ENCODE results near the gene AFF3. TPM values are rescaled to one million over a fixed set of nuclear protein-coding genes. Genes with fewer than 3 reads are reported as not detected.

The AFF3 gene
- total and polyA plus RNA-seq, 7 experiments from 2014 or later = 3.0 to 24.1 (median 19.8) TPM

GRCh38 chr2:99989905-99990304 is 152.5 kb downstream of the AFF3 start:
- Mint-ChIP-seq H3K4me3 (no peak overlapping the region), H3K27ac (no peak overlapping the region), H3K36me3 (peaks cover 0 to 11% (median 3%) of the 10 kb centered on the region in 5 donors), H3K4me1 (peaks cover 0 to 2% (median 0%) of the 10 kb centered on the region in 7 donors), H3K9me3 (no peaks in the 10 kb centered on the region), H3K27me3 (no peaks in the 10 kb centered on the region)
- ATAC-seq (no peak), DNase-seq (no peak)
- no peak overlapping the region for H3K4me3 ChIP-seq (ENCODE audit: low read length)
- intact Hi-C loops (cut with micrococcal nuclease) = no loop called here
- H3K36me3 ChIP-seq (ENCODE audit: control insufficient read depth in 2 of 3, insufficient read depth in 3 of 3, low read length in 3 of 3) = no peaks in the 10 kb centered on the region
- H3K4me1 ChIP-seq (ENCODE audit: control insufficient read depth in 2 of 2, insufficient read depth in 2 of 2, low read length in 2 of 2) = no peaks in the 10 kb centered on the region
- ChIA-PET CTCF (no interaction called here), POLR2A (no interaction called here)
- no peaks in the 10 kb centered on the region for H3K9me3 ChIP-seq (ENCODE audit: control insufficient read depth in 2 of 3, low read length in 3 of 3)
- no peaks in the 10 kb centered on the region for H3K27me3 ChIP-seq (ENCODE audit: control insufficient read depth in 2 of 2, insufficient read depth in 2 of 2, low read length in 2 of 2)
- no peak overlapping the region for H3K27ac ChIP-seq (ENCODE audit: low read depth, low read length)

GRCh38 chr2:99988599-99988998 is 153.8 kb downstream of the AFF3 start:
- peaks cover 0 to 2% (median 0%) of the 10 kb centered on the region in 7 donors for H3K4me1 Mint-ChIP-seq
- no peaks in the 10 kb centered on the region for H3K36me3 ChIP-seq (ENCODE audit: control insufficient read depth in 2 of 3, insufficient read depth in 3 of 3, low read length in 3 of 3)
- H3K27me3 Mint-ChIP-seq = no peaks in the 10 kb centered on the region
- no peaks in the 10 kb centered on the region for H3K9me3 Mint-ChIP-seq
- ATAC-seq (no peak), DNase-seq (no peak)
- H3K4me3 ChIP-seq (ENCODE audit: low read length) = no peak overlapping the region
- ChIA-PET POLR2A (no interaction called here), CTCF (no interaction called here)
- H3K4me3 Mint-ChIP-seq = no peak overlapping the region
- H3K27me3 ChIP-seq (ENCODE audit: control insufficient read depth in 2 of 2, insufficient read depth in 2 of 2, low read length in 2 of 2) = no peaks in the 10 kb centered on the region
- H3K4me1 ChIP-seq (ENCODE audit: control insufficient read depth in 2 of 2, insufficient read depth in 2 of 2, low read length in 2 of 2) = no peaks in the 10 kb centered on the region
- H3K27ac Mint-ChIP-seq = no peak overlapping the region
- H3K9me3 ChIP-seq (ENCODE audit: control insufficient read depth in 2 of 3, low read length in 3 of 3) = no peaks in the 10 kb centered on the region
- H3K36me3 Mint-ChIP-seq = peaks cover 0 to 11% (median 3%) of the 10 kb centered on the region in 5 donors
- intact Hi-C loops (cut with micrococcal nuclease) = no loop called here
- H3K27ac ChIP-seq (ENCODE audit: low read depth, low read length) = no peak overlapping the region

GRCh38 chr2:99987160-99987559 is 155.2 kb downstream of the AFF3 start:
- DNase-seq = no peak
- Histone ChIP-seq H3K27me3 (ENCODE audit: control insufficient read depth in 2 of 2, insufficient read depth in 2 of 2, low read length in 2 of 2) (no peaks in the 10 kb centered on the region), H3K36me3 (ENCODE audit: control insufficient read depth in 2 of 3, insufficient read depth in 3 of 3, low read length in 3 of 3) (no peaks in the 10 kb centered on the region), H3K4me3 (ENCODE audit: low read length) (no peak overlapping the region), H3K9me3 (ENCODE audit: control insufficient read depth in 2 of 3, low read length in 3 of 3) (no peaks in the 10 kb centered on the region), H3K4me1 (ENCODE audit: control insufficient read depth in 2 of 2, insufficient read depth in 2 of 2, low read length in 2 of 2) (no peaks in the 10 kb centered on the region), H3K27ac (ENCODE audit: low read depth, low read length) (no peak overlapping the region)
- no peak for ATAC-seq
- Mint-ChIP-seq H3K4me3 (no peak overlapping the region), H3K27me3 (no peaks in the 10 kb centered on the region), H3K36me3 (peaks cover 1 to 24% (median 5%) of the 10 kb centered on the region in 5 donors), H3K9me3 (no peaks in the 10 kb centered on the region), H3K4me1 (peaks cover 0 to 2% (median 0%) of the 10 kb centered on the region in 7 donors), H3K27ac (no peak overlapping the region)
- ChIA-PET POLR2A (no interaction called here), CTCF (no interaction called here)
- intact Hi-C loops (cut with micrococcal nuclease) = no loop called here

- Mint-ChIP-seq H3K4me3 (no peak overlapping the region), H3K27ac (no peak overlapping the region), H3K4me1 (peaks cover 0 to 2% (median 0%) of the 10 kb centered on the region in 7 donors), H3K36me3 (peaks cover 0 to 20% (median 6%) of the 10 kb centered on the region in 5 donors), H3K27me3 (no peaks in the 10 kb centered on the region), H3K9me3 (no peaks in the 10 kb centered on the region)
- H3K36me3 ChIP-seq (ENCODE audit: control insufficient read depth in 2 of 3, insufficient read depth in 3 of 3, low read length in 3 of 3) = no peaks in the 10 kb centered on the region
- no peak for ATAC-seq
- H3K4me3 ChIP-seq (ENCODE audit: low read length) = no peak overlapping the region
- H3K9me3 ChIP-seq (ENCODE audit: control insufficient read depth in 2 of 3, low read length in 3 of 3) = no peaks in the 10 kb centered on the region
- DNase-seq = no peak
- no peaks in the 10 kb centered on the region for H3K27me3 ChIP-seq (ENCODE audit: control insufficient read depth in 2 of 2, insufficient read depth in 2 of 2, low read length in 2 of 2)
- POLR2A ChIA-PET = no interaction called here
- intact Hi-C loops (cut with micrococcal nuclease) = no loop called here
- no peaks in the 10 kb centered on the region for H3K4me1 ChIP-seq (ENCODE audit: control insufficient read depth in 2 of 2, insufficient read depth in 2 of 2, low read length in 2 of 2)
- CTCF ChIA-PET = no interaction called here
- no peak overlapping the region for H3K27ac ChIP-seq (ENCODE audit: low read depth, low read length)
These were observed 157.4 kb downstream of the AFF3 start for GRCh38 chr2:99984799-99985515.

- ATAC-seq = no peak
- Mint-ChIP-seq H3K4me1 (no peaks in the 10 kb centered on the region), H3K4me3 (no peak overlapping the region), H3K27ac (no peak overlapping the region), H3K9me3 (no peaks in the 10 kb centered on the region), H3K36me3 (peaks cover 0 to 27% (median 6%) of the 10 kb centered on the region in 5 donors), H3K27me3 (no peaks in the 10 kb centered on the region)
- Histone ChIP-seq H3K36me3 (ENCODE audit: control insufficient read depth in 2 of 3, insufficient read depth in 3 of 3, low read length in 3 of 3) (no peaks in the 10 kb centered on the region), H3K9me3 (ENCODE audit: control insufficient read depth in 2 of 3, low read length in 3 of 3) (no peaks in the 10 kb centered on the region), H3K4me3 (ENCODE audit: low read length) (no peak overlapping the region), H3K27me3 (ENCODE audit: control insufficient read depth in 2 of 2, insufficient read depth in 2 of 2, low read length in 2 of 2) (no peaks in the 10 kb centered on the region), H3K27ac (ENCODE audit: low read depth, low read length) (no peak overlapping the region), H3K4me1 (ENCODE audit: control insufficient read depth in 2 of 2, insufficient read depth in 2 of 2, low read length in 2 of 2) (no peaks in the 10 kb centered on the region)
- ChIA-PET POLR2A (no interaction called here), CTCF (no interaction called here)
- intact Hi-C loops (cut with micrococcal nuclease) = no loop called here
- DNase-seq = no peak
These were observed 159.6 kb downstream of the AFF3 start for GRCh38 chr2:99982744-99983143.

- ATAC-seq (no peak), DNase-seq (no peak)
- Histone ChIP-seq H3K27me3 (ENCODE audit: control insufficient read depth in 2 of 2, insufficient read depth in 2 of 2, low read length in 2 of 2) (no peaks in the 10 kb centered on the region), H3K4me1 (ENCODE audit: control insufficient read depth in 2 of 2, insufficient read depth in 2 of 2, low read length in 2 of 2) (no peaks in the 10 kb centered on the region), H3K36me3 (ENCODE audit: control insufficient read depth in 2 of 3, insufficient read depth in 3 of 3, low read length in 3 of 3) (no peaks in the 10 kb centered on the region), H3K9me3 (ENCODE audit: control insufficient read depth in 2 of 3, low read length in 3 of 3) (no peaks in the 10 kb centered on the region), H3K4me3 (ENCODE audit: low read length) (no peak overlapping the region), H3K27ac (ENCODE audit: low read depth, low read length) (no peak overlapping the region)
- H3K9me3 Mint-ChIP-seq = no peaks in the 10 kb centered on the region
- no peak overlapping the region for H3K27ac Mint-ChIP-seq
- H3K4me1 Mint-ChIP-seq = no peaks in the 10 kb centered on the region
- ChIA-PET POLR2A (no interaction called here), CTCF (no interaction called here)
- intact Hi-C loops (cut with micrococcal nuclease) = no loop called here
- no peaks in the 10 kb centered on the region for H3K27me3 Mint-ChIP-seq
- no peak overlapping the region for H3K4me3 Mint-ChIP-seq
- H3K36me3 Mint-ChIP-seq = peaks cover 0 to 27% (median 6%) of the 10 kb centered on the region in 5 donors
These were observed 160.6 kb downstream of the AFF3 start for GRCh38 chr2:99981840-99982239.

GRCh38 chr2:99980176-99980575 is 162.2 kb downstream of the AFF3 start:
- no peaks in the 10 kb centered on the region for H3K36me3 ChIP-seq (ENCODE audit: control insufficient read depth in 2 of 3, insufficient read depth in 3 of 3, low read length in 3 of 3)
- no peaks in the 10 kb centered on the region for H3K9me3 ChIP-seq (ENCODE audit: control insufficient read depth in 2 of 3, low read length in 3 of 3)
- no peaks in the 10 kb centered on the region for H3K27me3 Mint-ChIP-seq
- no peaks in the 10 kb centered on the region for H3K4me1 Mint-ChIP-seq
- H3K27ac ChIP-seq (ENCODE audit: low read depth, low read length) = no peak overlapping the region
- ChIA-PET CTCF (no interaction called here), POLR2A (no interaction called here)
- intact Hi-C loops (cut with micrococcal nuclease) = no loop called here
- H3K4me1 ChIP-seq (ENCODE audit: control insufficient read depth in 2 of 2, insufficient read depth in 2 of 2, low read length in 2 of 2) = no peaks in the 10 kb centered on the region
- no peak overlapping the region for H3K4me3 Mint-ChIP-seq
- ATAC-seq (no peak), DNase-seq (no peak)
- H3K27ac Mint-ChIP-seq = no peak overlapping the region
- H3K27me3 ChIP-seq (ENCODE audit: control insufficient read depth in 2 of 2, insufficient read depth in 2 of 2, low read length in 2 of 2) = no peaks in the 10 kb centered on the region
- no peak overlapping the region for H3K4me3 ChIP-seq (ENCODE audit: low read length)
- peaks cover 0 to 33% (median 6%) of the 10 kb centered on the region in 5 donors for H3K36me3 Mint-ChIP-seq
- H3K9me3 Mint-ChIP-seq = no peaks in the 10 kb centered on the region
